ENCODE data around the gene ITPR1.

DNA sequence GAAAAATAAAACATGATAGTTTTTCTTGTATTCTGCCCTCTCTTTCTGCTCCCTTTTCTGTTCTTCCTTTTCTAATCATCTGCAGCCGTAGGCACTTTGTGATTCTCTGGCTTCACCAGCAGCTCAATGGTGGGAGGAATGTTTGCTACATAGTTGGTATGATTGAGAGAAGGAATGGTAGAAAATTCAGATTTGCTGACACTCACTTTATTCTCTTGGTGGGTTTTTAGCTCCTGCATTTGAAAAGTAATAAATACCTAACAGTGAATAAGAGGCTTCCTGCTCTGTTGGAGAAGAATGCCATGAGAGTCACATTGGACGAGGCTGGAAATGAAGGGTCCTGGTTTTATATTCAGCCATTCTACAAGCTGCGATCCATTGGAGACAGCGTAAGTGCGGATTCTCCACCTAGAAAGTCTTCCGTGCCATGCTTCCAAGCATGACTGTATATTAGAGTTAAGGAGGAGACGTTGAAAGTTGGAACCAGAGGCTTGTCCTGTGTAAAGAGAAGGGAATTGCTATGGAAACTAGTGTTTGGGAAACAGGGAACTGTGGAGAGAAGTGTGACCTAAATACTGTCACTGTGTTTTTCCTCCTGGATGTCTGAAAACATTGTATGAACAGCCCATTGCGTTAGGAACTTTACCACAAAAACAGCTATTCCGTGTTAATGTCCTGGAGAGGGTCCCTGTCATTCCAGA lies 148.9 kb downstream of the ITPR1 start:
- TF ChIP-seq CTCF (IDR thresholded peaks at IDR 0.05; ENCODE audit: poor library complexity, severe bottlenecking): no peak
- no peak for TF ChIP-seq EP300 (conservative IDR thresholded peaks at IDR 0.05; ENCODE audit: poor library complexity, severe bottlenecking)
- TF ChIP-seq POLR2AphosphoS5 (IDR thresholded peaks at IDR 0.05): no peak
- TF ChIP-seq SMC3 (conservative IDR thresholded peaks at IDR 0.05; ENCODE audit: poor library complexity): no peak
- no peak for TF ChIP-seq RAD21 (conservative IDR thresholded peaks at IDR 0.05)
- no peak for TF ChIP-seq EZH2 (IDR thresholded peaks at IDR 0.05; ENCODE audit: borderline replicate concordance, insufficient read depth, low read length, poor library complexity, severe bottlenecking)

Data from neural cell (in vitro differentiated cells).